ENCODE data around the gene GRM7.

Gene GRM7
- total RNA-seq, result 0 to 5.2 (median 0) reads per million in 17 experiments

GRCh38 chr3:6860954-6861624, at the start of gene GRM7:
TSS of gene GRM7 (plus strand) at chr3:6861115.
- DNase-seq, result no peak

GRCh38 chr3:6821411-6821810, 39.5 kb upstream of the GRM7 start:
- no peak for DNase-seq

GRCh38 chr3:6825524-6825923, 35.4 kb upstream of the GRM7 start:
- no peak for DNase-seq

GRCh38 chr3:6827453-6827852, 33.5 kb upstream of the GRM7 start:
- no peak for DNase-seq

- DNase-seq, result no peak
These were observed 16.2 kb upstream of the GRM7 start for GRCh38 chr3:6844723-6845122.

GRCh38 chr3:6854184-6854583, 6.7 kb upstream of the GRM7 start:
- no peak for DNase-seq

GRCh38 chr3:6857510-6857909, 3.4 kb upstream of the GRM7 start:
- DNase-seq, result no peak

- no peak for DNase-seq
These were observed 564 bp upstream of the GRM7 start for GRCh38 chr3:6860149-6860953.

GRCh38 chr3:6861625-6862000, 698 bp downstream of the GRM7 start:
- no peak for DNase-seq

GRCh38 chr3:6862041-6862879, 1.3 kb downstream of the GRM7 start:
- DNase-seq, result no peak

- DNase-seq, result no peak
These were observed 1.9 kb downstream of the GRM7 start for GRCh38 chr3:6862880-6863195.

- no peak for DNase-seq
These were observed 6.4 kb downstream of the GRM7 start for GRCh38 chr3:6867269-6867668.

GRCh38 chr3:6878731-6879130, 17.8 kb downstream of the GRM7 start:
- DNase-seq, result no peak

- no peak for DNase-seq
These were observed 51.3 kb downstream of the GRM7 start for GRCh38 chr3:6912240-6912639.

- DNase-seq, result no peak
These were observed 55.0 kb downstream of the GRM7 start for GRCh38 chr3:6915898-6916297.

- no peak for DNase-seq
These were observed 60.2 kb downstream of the GRM7 start for GRCh38 chr3:6921066-6921465.

- DNase-seq, result no peak
These were observed 61.0 kb downstream of the GRM7 start for GRCh38 chr3:6921876-6922275.

GRCh38 chr3:6928064-6928463, 67.1 kb downstream of the GRM7 start:
- DNase-seq, result no peak

GRCh38 chr3:6929918-6930317, 69.0 kb downstream of the GRM7 start:
- DNase-seq, result no peak

- peak in 1 of 4 experiments; percentile 1 for DNase-seq
These were observed 74.5 kb downstream of the GRM7 start for GRCh38 chr3:6935418-6935817.

- no peak for DNase-seq
These were observed 75.1 kb downstream of the GRM7 start for GRCh38 chr3:6935970-6936369.

GRCh38 chr3:6962801-6963200, 101.9 kb downstream of the GRM7 start:
- no peak for DNase-seq

GRCh38 chr3:6965881-6966280, 105.0 kb downstream of the GRM7 start:
- DNase-seq, result no peak

GRCh38 chr3:6971933-6972332, 111.0 kb downstream of the GRM7 start:
- DNase-seq, result no peak
